Endothelial cell (in vitro differentiated cells): ENCODE results near the gene PRAME. TPM values are rescaled to one million over a fixed set of nuclear protein-coding genes. Genes with fewer than 3 reads are reported as not detected.
"Not testable (repeated sequence)": the region's sequence is repeated elsewhere in the genome, so short reads cannot be mapped to it uniquely, and the experiment has no call there.

Source experiments
- DNase-seq: peaks from one replicate; pipeline ENCODE4 v3.0.0; 2021; ENCODE audit warnings: low spot score
- H3K27ac Mint-ChIP-seq: one replicate; pipeline ENCODE4 v1.8.0; 2021; ENCODE audit warnings: mixed read lengths, inconsistent platforms; ENCODE audit not compliant: unreplicated experiment
- H3K27me3 Mint-ChIP-seq: one replicate; pipeline ENCODE4 v1.8.0; 2021; ENCODE audit warnings: mild to moderate bottlenecking, moderate library complexity, mixed read lengths, inconsistent platforms; ENCODE audit not compliant: unreplicated experiment
- H3K36me3 Mint-ChIP-seq: one replicate; pipeline ENCODE4 v1.8.0; 2021; ENCODE audit warnings: mild to moderate bottlenecking, low read depth, mixed read lengths, inconsistent platforms; ENCODE audit not compliant: unreplicated experiment
- H3K4me1 Mint-ChIP-seq: one replicate; pipeline ENCODE4 v1.8.0; 2021; ENCODE audit warnings: mild to moderate bottlenecking, mixed read lengths, inconsistent platforms; ENCODE audit not compliant: unreplicated experiment
- H3K4me3 Mint-ChIP-seq: one replicate; pipeline ENCODE4 v1.8.0; 2021; ENCODE audit warnings: mild to moderate bottlenecking, mixed read lengths, inconsistent platforms; ENCODE audit not compliant: unreplicated experiment
- H3K9me3 Mint-ChIP-seq: one replicate; pipeline ENCODE4 v1.8.0; 2021; ENCODE audit warnings: mixed read lengths, inconsistent platforms; ENCODE audit not compliant: unreplicated experiment
- total RNA-seq: library from RNA; stranded (reverse); fragmentation: NEBNext Ultra II Directional; extraction: Animal tissue kit (Norgen Biotek cat#: 25700); gene quantifications from one replicate; pipeline ENCODE4 v1.2.1, GENCODE V29; 2021; ENCODE audit not compliant: unreplicated experiment
- TF ChIP-seq, protein P1 (sequence below): fragments of 200-600 bp; sonication (generic); IDR thresholded peaks from one replicate; pipeline ENCODE4 v1.5.0; 2021; ENCODE audit warnings: antibody characterized with exemption; ENCODE audit not compliant: unreplicated experiment

Gene PRAME
- total RNA-seq, 1 donor from 2014 or later: not detected

GRCh38 chr22:22535662-22536061 lies 23.4 kb downstream of the PRAME start:
- Mint-ChIP-seq H3K9me3 (no peaks in the 10 kb centered on the region), H3K4me1 (no peaks in the 10 kb centered on the region), H3K27me3 (no peaks in the 10 kb centered on the region), H3K36me3 (no peaks in the 10 kb centered on the region), H3K27ac (no peak overlapping the region), H3K4me3 (no peak overlapping the region)
- TF ChIP-seq, protein P1, sequence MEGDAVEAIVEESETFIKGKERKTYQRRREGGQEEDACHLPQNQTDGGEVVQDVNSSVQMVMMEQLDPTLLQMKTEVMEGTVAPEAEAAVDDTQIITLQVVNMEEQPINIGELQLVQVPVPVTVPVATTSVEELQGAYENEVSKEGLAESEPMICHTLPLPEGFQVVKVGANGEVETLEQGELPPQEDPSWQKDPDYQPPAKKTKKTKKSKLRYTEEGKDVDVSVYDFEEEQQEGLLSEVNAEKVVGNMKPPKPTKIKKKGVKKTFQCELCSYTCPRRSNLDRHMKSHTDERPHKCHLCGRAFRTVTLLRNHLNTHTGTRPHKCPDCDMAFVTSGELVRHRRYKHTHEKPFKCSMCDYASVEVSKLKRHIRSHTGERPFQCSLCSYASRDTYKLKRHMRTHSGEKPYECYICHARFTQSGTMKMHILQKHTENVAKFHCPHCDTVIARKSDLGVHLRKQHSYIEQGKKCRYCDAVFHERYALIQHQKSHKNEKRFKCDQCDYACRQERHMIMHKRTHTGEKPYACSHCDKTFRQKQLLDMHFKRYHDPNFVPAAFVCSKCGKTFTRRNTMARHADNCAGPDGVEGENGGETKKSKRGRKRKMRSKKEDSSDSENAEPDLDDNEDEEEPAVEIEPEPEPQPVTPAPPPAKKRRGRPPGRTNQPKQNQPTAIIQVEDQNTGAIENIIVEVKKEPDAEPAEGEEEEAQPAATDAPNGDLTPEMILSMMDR: no peak
- no peak for DNase-seq

GRCh38 chr22:22534604-22535415 lies 24.3 kb downstream of the PRAME start:
- no peak for DNase-seq
- Mint-ChIP-seq H3K27me3 (no peaks in the 10 kb centered on the region), H3K9me3 (no peaks in the 10 kb centered on the region), H3K27ac (no peak overlapping the region), H3K4me3 (no peak overlapping the region), H3K4me1 (no peaks in the 10 kb centered on the region), H3K36me3 (no peaks in the 10 kb centered on the region)
- TF ChIP-seq, protein P1: no peak

DNA sequence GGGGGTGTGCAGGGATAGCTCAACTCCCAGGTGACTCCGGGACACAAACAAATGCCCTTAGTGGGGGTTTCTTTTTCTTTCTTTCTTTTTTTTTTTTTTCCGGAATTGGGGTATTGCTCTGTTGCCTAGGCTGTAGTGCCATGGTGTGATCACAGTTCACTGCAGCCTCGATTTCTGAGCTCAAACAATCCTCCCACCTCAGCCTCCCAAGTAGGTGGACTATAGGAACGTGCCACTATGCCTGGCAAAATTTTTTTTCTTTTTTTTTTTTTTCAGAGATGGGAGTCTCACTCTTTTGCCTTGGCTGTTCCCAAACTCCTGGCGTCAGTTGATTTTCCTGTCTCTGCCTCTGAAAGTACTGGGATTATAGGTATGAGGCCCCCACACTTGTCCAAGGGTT lies 25.2 kb downstream of the PRAME start:
- TF ChIP-seq, protein P1: no peak
- Mint-ChIP-seq H3K36me3 (no peaks in the 10 kb centered on the region), H3K4me1 (no peaks in the 10 kb centered on the region), H3K27ac (no peak overlapping the region), H3K9me3 (no peaks in the 10 kb centered on the region), H3K4me3 (no peak overlapping the region), H3K27me3 (no peaks in the 10 kb centered on the region)
- no peak for DNase-seq

DNA sequence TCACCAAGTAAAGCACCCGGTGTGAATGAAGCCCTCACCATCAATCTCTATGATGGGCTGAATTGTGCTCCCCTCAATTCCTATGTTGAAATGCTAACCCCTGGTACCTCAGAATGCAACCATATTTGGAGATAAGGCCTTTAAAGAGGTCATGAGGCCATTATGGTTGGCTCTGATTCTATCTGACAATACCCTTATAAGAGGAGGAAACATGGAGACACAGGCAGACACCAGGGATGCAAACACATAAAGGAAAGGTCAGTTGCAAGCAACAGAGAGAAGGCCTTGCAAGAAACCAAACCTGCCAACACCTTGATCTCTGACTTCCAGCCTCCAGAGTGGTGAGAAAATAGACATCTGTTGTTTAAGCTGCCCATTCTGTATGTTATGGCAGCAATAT lies 25.6 kb downstream of the PRAME start:
- no peak for DNase-seq
- Mint-ChIP-seq H3K4me3 (no peak overlapping the region), H3K27ac (no peak overlapping the region), H3K4me1 (no peaks in the 10 kb centered on the region), H3K9me3 (no peaks in the 10 kb centered on the region), H3K36me3 (no peaks in the 10 kb centered on the region), H3K27me3 (no peaks in the 10 kb centered on the region)
- TF ChIP-seq, protein P1: no peak

- not testable (repeated sequence) for H3K4me3 Mint-ChIP-seq, H3K27ac Mint-ChIP-seq, H3K27me3 Mint-ChIP-seq, DNase-seq, H3K36me3 Mint-ChIP-seq, H3K4me1 Mint-ChIP-seq, H3K9me3 Mint-ChIP-seq
Observed at GRCh38 chr22:22532547-22533071, 26.5 kb downstream of the PRAME start.
